ENCODE data around the gene UBAP2. TPM values are rescaled to one million over a fixed set of nuclear protein-coding genes. Genes with fewer than 3 reads are reported as not detected.

Gene UBAP2
- total RNA-seq, 1 donor from 2014 or later, result 33.4 TPM

- TF ChIP-seq CTCF (IDR thresholded peaks at IDR 0.05), result no peak
- no peaks in the 10 kb centered on the region for H3K9me3 Mint-ChIP-seq
- no peaks in the 10 kb centered on the region for H3K27me3 Mint-ChIP-seq
- CTCF ChIA-PET, result interaction anchor here (1.1 to 1.8 kb wide), 4 partner anchors 12 to 112 kb away, joined by 3 to 8 read pairs (median 5); no protein-coding TSS in a partner anchor
- DNase-seq (no peak), ATAC-seq (ENCODE audit: low read depth) (peak; percentile 31)
- intact Hi-C loops (cut with micrococcal nuclease), result loop anchor here (1.0 to 5.0 kb wide), 2 partner anchors 113 to 454 kb away; no protein-coding TSS in a partner anchor
- peaks cover 89% of the 10 kb centered on the region for H3K36me3 Mint-ChIP-seq (ENCODE audit: low read depth)
- H3K27ac Mint-ChIP-seq, result no peak overlapping the region
- POLR2A ChIA-PET, result no interaction called here
- no peak overlapping the region for H3K4me3 Mint-ChIP-seq
- no peaks in the 10 kb centered on the region for H3K4me1 Mint-ChIP-seq
These were observed 123.5 kb downstream of the UBAP2 start for GRCh38 chr9:33924978-33925797.

- CTCF ChIA-PET, result interaction anchor here (1.1 to 1.8 kb wide), 4 partner anchors 11 to 111 kb away, joined by 3 to 8 read pairs (median 5); no protein-coding TSS in a partner anchor
- no peak for TF ChIP-seq CTCF (IDR thresholded peaks at IDR 0.05)
- no peak for DNase-seq
- intact Hi-C loops (cut with micrococcal nuclease), result loop anchor here (5.0 kb wide), 1 partner anchor 112 kb away; no protein-coding TSS in a partner anchor
- no peaks in the 10 kb centered on the region for H3K27me3 Mint-ChIP-seq
- no peaks in the 10 kb centered on the region for H3K9me3 Mint-ChIP-seq
- H3K4me1 Mint-ChIP-seq, result no peaks in the 10 kb centered on the region
- peak overlapping the region; percentile 50 for H3K27ac Mint-ChIP-seq
- H3K4me3 Mint-ChIP-seq, result no peak overlapping the region
- no peak for ATAC-seq (ENCODE audit: low read depth)
- H3K36me3 Mint-ChIP-seq (ENCODE audit: low read depth), result peaks cover 94% of the 10 kb centered on the region
- POLR2A ChIA-PET, result no interaction called here
These were observed 124.5 kb downstream of the UBAP2 start for GRCh38 chr9:33923998-33924701.

- POLR2A ChIA-PET, result no interaction called here
- no peak for ATAC-seq (ENCODE audit: low read depth)
- no peak overlapping the region for H3K4me3 Mint-ChIP-seq
- no peaks in the 10 kb centered on the region for H3K27me3 Mint-ChIP-seq
- H3K27ac Mint-ChIP-seq, result no peak overlapping the region
- no peak for DNase-seq
- no peaks in the 10 kb centered on the region for H3K4me1 Mint-ChIP-seq
- H3K9me3 Mint-ChIP-seq, result no peaks in the 10 kb centered on the region
- peaks cover 94% of the 10 kb centered on the region for H3K36me3 Mint-ChIP-seq (ENCODE audit: low read depth)
- intact Hi-C loops (cut with micrococcal nuclease), result loop anchor here (5.0 kb wide), 1 partner anchor 111 kb away; no protein-coding TSS in a partner anchor
- CTCF ChIA-PET, result no interaction called here
- TF ChIP-seq CTCF (IDR thresholded peaks at IDR 0.05), result no peak
These were observed 125.6 kb downstream of the UBAP2 start for GRCh38 chr9:33923079-33923478.

GRCh38 chr9:33921967-33922895 is 126.5 kb downstream of the UBAP2 start:
- CTCF ChIA-PET, result interaction anchor here (1.0 to 1.2 kb wide), 2 partner anchors 29 to 108 kb away, joined by 3 to 6 read pairs; no protein-coding TSS in a partner anchor
- no peaks in the 10 kb centered on the region for H3K9me3 Mint-ChIP-seq
- DNase-seq (no peak), ATAC-seq (ENCODE audit: low read depth) (no peak)
- TF ChIP-seq CTCF (IDR thresholded peaks at IDR 0.05), result no peak
- H3K4me1 Mint-ChIP-seq, result no peaks in the 10 kb centered on the region
- intact Hi-C loops (cut with micrococcal nuclease), result loop anchor here (5.0 kb wide), 1 partner anchor 110 kb away; no protein-coding TSS in a partner anchor
- peaks cover 94% of the 10 kb centered on the region for H3K36me3 Mint-ChIP-seq (ENCODE audit: low read depth)
- no peaks in the 10 kb centered on the region for H3K27me3 Mint-ChIP-seq
- POLR2A ChIA-PET, result no interaction called here
- H3K27ac Mint-ChIP-seq, result no peak overlapping the region
- no peak overlapping the region for H3K4me3 Mint-ChIP-seq

Data from activated B cell treated with CpG ODN at 0.5 μM for 24 hours (primary cell).